ENCODE measurements around the gene NKTR. TPM values are rescaled to one million over a fixed set of nuclear protein-coding genes. Genes with fewer than 3 reads are reported as not detected.
A peak's percentile ranks its signal among the peaks of the same experiment; 100 is the strongest.

Gene NKTR
- polyA plus RNA-seq, 3 donors, result 2.6 to 78.5 (median 5.8) TPM

GRCh38 chr3:42582474-42583070 is 17.9 kb upstream of the NKTR start:
- peaks cover 10 to 16% of the 10 kb centered on the region in 2 donors for H3K36me3 Mint-ChIP-seq
- no CpG with 5 or more reads among the region's 3 CpGs for WGBS (ENCODE audit: insufficient coverage)
- peaks cover 39% of the 10 kb centered on the region for H3K79me2 ChIP-seq (ENCODE audit: insufficient read depth, low read length)
- no peaks in the 10 kb centered on the region for H3K27me3 ChIP-seq (ENCODE audit: control insufficient read depth in 2 of 2, insufficient read depth in 2 of 2, low read length in 2 of 2)
- peak overlapping the region; percentile 66 to 85 (median 74) for H3K4me3 ChIP-seq (replicated peaks in 1 of 3; ENCODE audit: low read depth in 2 of 3, low read length in 3 of 3)
- DNase-seq, result no peak
- TF ChIP-seq CTCF (IDR thresholded peaks at IDR 0.05), result peak; percentile 17
- no peaks in the 10 kb centered on the region for H3K9me3 ChIP-seq (replicated peaks in 1 of 2; ENCODE audit: control insufficient read depth in 1 of 2, insufficient read depth in 1 of 2, low read length in 2 of 2)
- intact Hi-C loops (cut with micrococcal nuclease), result loop anchor here in 1 of 2 donors (10.0 kb wide), 1 partner anchor 72 kb away; the partner anchor contains the start of gene ZBTB47
- peaks cover 0 to 6% of the 10 kb centered on the region in 2 donors for H3K36me3 ChIP-seq (replicated peaks in 1 of 2; ENCODE audit: control insufficient read depth in 1 of 2, insufficient read depth in 2 of 2, low read length in 2 of 2)
- peak overlapping the region; percentile 88 to 91 for H3K4me3 Mint-ChIP-seq
- peak overlapping the region; percentile 70 to 85 for H3K27ac ChIP-seq (ENCODE audit: low read depth in 1 of 2, low read length in 2 of 2)
- H2AFZ ChIP-seq (ENCODE audit: insufficient read depth, low read depth, low read length, poor library complexity, severe bottlenecking), result peak overlapping the region; percentile 94
- H3K9ac ChIP-seq (ENCODE audit: insufficient read depth, low read length, poor library complexity, severe bottlenecking), result peak overlapping the region; percentile 77
- H3K27me3 Mint-ChIP-seq (ENCODE audit: low read depth in 3 of 3), result peaks cover 0 to 4% (median 0%) of the 10 kb centered on the region in 3 donors
- H3K9me3 Mint-ChIP-seq, result peaks cover 0 to 4% (median 0%) of the 10 kb centered on the region in 7 donors
- peak overlapping the region; percentile 85 to 98 (median 95) for H3K27ac Mint-ChIP-seq
- H3K4me1 ChIP-seq (ENCODE audit: control insufficient read depth in 1 of 2, insufficient read depth in 2 of 2, low read length in 2 of 2), result peaks cover 15 to 25% of the 10 kb centered on the region in 2 donors
- H3K4me2 ChIP-seq (replicated peaks; ENCODE audit: extremely low read depth, low read length, poor library complexity, severe bottlenecking), result peak overlapping the region; percentile 87
- H4K20me1 ChIP-seq (ENCODE audit: insufficient read depth, low read length), result no peaks in the 10 kb centered on the region
- peaks cover 28% of the 10 kb centered on the region for H3K4me1 Mint-ChIP-seq

- Histone ChIP-seq H3K9me3 (replicated peaks in 1 of 2; ENCODE audit: control insufficient read depth in 1 of 2, insufficient read depth in 1 of 2, low read length in 2 of 2) (no peaks in the 10 kb centered on the region), H3K4me2 (replicated peaks; ENCODE audit: extremely low read depth, low read length, poor library complexity, severe bottlenecking) (no peak overlapping the region), H3K9ac (ENCODE audit: insufficient read depth, low read length, poor library complexity, severe bottlenecking) (no peak overlapping the region), H4K20me1 (ENCODE audit: insufficient read depth, low read length) (no peaks in the 10 kb centered on the region), H3K79me2 (ENCODE audit: insufficient read depth, low read length) (peaks cover 27% of the 10 kb centered on the region), H2AFZ (ENCODE audit: insufficient read depth, low read depth, low read length, poor library complexity, severe bottlenecking) (no peak overlapping the region), H3K4me3 (replicated peaks in 1 of 3; ENCODE audit: low read depth in 2 of 3, low read length in 3 of 3) (no peak overlapping the region), H3K27ac (ENCODE audit: low read depth in 1 of 2, low read length in 2 of 2) (no peak overlapping the region), H3K27me3 (ENCODE audit: control insufficient read depth in 2 of 2, insufficient read depth in 2 of 2, low read length in 2 of 2) (no peaks in the 10 kb centered on the region), H3K36me3 (replicated peaks in 1 of 2; ENCODE audit: control insufficient read depth in 1 of 2, insufficient read depth in 2 of 2, low read length in 2 of 2) (peaks cover 3 to 4% of the 10 kb centered on the region in 2 donors), H3K4me1 (ENCODE audit: control insufficient read depth in 1 of 2, insufficient read depth in 2 of 2, low read length in 2 of 2) (peaks cover 14 to 17% of the 10 kb centered on the region in 2 donors)
- no peak overlapping the region for H3K4me3 Mint-ChIP-seq
- intact Hi-C loops (cut with micrococcal nuclease), result loop anchor here in 1 of 2 donors (10.0 kb wide), 1 partner anchor 66 kb away; the partner anchor contains the start of gene ZBTB47
- H3K27me3 Mint-ChIP-seq (ENCODE audit: low read depth in 3 of 3), result peaks cover 0 to 2% (median 1%) of the 10 kb centered on the region in 3 donors
- peaks cover 3 to 11% of the 10 kb centered on the region in 2 donors for H3K36me3 Mint-ChIP-seq
- no peak for DNase-seq
- H3K27ac Mint-ChIP-seq, result peak overlapping the region in 1 of 7 donors; percentile 70
- 95% methylated on average over 3 of the region's 5 CpGs for WGBS (ENCODE audit: insufficient coverage)
- TF ChIP-seq CTCF (IDR thresholded peaks at IDR 0.05), result no peak
- H3K9me3 Mint-ChIP-seq, result peaks cover 0 to 2% (median 0%) of the 10 kb centered on the region in 7 donors
- peaks cover 24% of the 10 kb centered on the region for H3K4me1 Mint-ChIP-seq
These were observed 11.9 kb upstream of the NKTR start for GRCh38 chr3:42588625-42589024.
